GM12864 (cell line): ENCODE measurements around the gene CRACDL.

Experiments
- DNase-seq: peaks from one replicate; pipeline ENCODE4 v3.0.0-alpha.2; 2011; ENCODE audit warnings: low read depth
- H3K4me3 ChIP-seq: 2 replicates; pipeline ENCODE4 v1.5.1; 2011; ENCODE audit warnings: mild to moderate bottlenecking, low read depth, low read length, control low read depth
- TF ChIP-seq, protein P1 (sequence below): IDR thresholded peaks from 2 replicates; pipeline ENCODE4 v1.5.1; 2011; ENCODE audit warnings: low read depth, mild to moderate bottlenecking, moderate library complexity, low read length, control low read depth, inconsistent platforms; ENCODE audit errors: missing control alignments

The CRACDL gene

DNA sequence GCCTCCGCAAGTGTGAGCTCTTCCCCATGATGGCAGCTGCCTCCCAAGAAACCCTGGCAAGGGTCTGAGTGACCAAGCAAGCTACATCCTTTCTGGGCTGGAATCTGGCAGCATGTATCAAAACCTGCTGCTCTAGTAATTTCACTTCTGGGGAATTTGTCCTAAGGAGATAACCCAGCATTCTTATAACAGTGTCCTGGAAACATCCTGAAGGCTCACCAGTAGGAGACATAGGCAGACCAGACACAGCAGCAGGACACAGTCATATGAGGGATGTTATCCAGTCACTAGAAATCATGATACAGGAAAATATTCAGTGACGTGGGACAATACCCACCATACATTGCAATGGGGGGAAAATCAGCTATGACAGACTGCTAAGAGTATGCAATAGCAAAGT lies 64.5 kb downstream of the CRACDL start:
- H3K4me3 ChIP-seq: no peak overlapping the region
- DNase-seq: no peak
- TF ChIP-seq, protein P1, sequence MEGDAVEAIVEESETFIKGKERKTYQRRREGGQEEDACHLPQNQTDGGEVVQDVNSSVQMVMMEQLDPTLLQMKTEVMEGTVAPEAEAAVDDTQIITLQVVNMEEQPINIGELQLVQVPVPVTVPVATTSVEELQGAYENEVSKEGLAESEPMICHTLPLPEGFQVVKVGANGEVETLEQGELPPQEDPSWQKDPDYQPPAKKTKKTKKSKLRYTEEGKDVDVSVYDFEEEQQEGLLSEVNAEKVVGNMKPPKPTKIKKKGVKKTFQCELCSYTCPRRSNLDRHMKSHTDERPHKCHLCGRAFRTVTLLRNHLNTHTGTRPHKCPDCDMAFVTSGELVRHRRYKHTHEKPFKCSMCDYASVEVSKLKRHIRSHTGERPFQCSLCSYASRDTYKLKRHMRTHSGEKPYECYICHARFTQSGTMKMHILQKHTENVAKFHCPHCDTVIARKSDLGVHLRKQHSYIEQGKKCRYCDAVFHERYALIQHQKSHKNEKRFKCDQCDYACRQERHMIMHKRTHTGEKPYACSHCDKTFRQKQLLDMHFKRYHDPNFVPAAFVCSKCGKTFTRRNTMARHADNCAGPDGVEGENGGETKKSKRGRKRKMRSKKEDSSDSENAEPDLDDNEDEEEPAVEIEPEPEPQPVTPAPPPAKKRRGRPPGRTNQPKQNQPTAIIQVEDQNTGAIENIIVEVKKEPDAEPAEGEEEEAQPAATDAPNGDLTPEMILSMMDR: no peak

DNA sequence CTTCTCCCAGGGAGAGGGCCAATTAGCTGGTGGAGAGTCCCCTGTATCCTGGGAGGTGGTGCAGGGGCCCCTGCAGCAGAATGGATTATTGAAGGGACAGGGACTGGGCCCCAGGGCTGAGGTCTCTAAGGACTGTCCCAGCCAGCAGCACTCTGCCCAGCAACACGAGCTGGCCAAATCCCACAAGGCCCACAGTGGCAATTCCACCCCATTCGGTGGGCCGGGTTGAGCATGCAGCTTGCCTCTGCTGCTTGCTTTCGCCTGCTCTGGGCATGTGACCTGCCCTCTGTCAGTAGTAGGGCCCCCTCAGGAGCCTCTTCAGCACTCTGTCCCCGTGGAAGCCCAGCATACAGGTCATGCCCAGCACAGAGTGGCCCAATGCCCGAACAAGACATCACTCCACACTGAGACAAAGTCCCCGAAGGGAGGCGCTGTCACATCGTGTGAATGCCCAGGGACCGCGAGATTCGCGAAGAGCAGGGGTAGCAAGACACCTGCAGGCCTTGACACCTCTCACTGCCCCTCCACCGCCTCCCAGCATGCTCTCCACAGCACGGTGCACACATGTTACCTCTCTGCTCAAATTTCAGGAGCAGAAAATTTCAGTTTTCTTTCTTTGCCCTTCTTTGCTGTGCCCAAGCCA lies 65.4 kb downstream of the CRACDL start:
- no peak overlapping the region for H3K4me3 ChIP-seq
- DNase-seq: no peak
- TF ChIP-seq, protein P1: no peak

DNA sequence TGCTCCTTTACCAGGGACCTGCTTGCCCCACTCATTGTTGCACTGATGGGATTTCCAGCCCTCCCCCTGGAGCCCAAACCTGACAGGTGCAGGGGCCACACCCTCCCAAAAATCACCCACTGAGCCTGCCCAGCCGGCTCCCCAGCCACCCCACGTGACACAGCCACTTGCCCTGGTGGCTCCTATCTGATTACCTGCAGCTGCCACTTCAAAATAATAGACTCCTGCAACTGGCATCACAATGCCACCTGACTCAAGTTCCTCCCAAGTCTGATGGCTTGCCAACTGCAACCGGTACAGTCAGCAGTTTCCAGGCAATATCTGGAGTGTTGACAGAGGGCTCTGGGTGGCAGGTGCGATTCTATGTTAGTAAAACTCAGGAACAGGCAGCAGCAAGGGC lies 66.2 kb downstream of the CRACDL start:
- TF ChIP-seq, protein P1: no peak
- no peak for DNase-seq

DNA sequence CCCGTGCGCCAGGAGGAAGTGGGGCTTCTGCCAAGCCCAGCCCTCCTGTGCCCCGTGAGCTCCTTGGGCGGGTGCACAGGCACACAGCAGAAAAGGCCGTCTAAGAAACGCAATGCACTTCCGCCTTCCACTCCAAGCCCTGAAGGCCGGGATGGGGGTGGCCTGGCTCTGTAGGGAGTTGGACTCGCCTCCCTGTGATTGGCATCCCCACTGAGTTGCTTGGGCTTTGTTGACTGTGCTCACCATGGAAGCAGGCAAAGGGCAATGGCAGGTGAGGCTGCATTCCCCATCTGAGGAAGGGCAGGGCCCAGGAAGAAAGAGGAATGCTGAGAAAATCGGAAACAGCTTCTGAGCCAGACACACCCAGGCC lies 66.8 kb downstream of the CRACDL start:
- TF ChIP-seq, protein P1: no peak
- H3K4me3 ChIP-seq: no peak overlapping the region
- no peak for DNase-seq

More for the DNA sequence above, 66.2 kb downstream of the CRACDL start:
- no peak overlapping the region for H3K4me3 ChIP-seq

DNA sequence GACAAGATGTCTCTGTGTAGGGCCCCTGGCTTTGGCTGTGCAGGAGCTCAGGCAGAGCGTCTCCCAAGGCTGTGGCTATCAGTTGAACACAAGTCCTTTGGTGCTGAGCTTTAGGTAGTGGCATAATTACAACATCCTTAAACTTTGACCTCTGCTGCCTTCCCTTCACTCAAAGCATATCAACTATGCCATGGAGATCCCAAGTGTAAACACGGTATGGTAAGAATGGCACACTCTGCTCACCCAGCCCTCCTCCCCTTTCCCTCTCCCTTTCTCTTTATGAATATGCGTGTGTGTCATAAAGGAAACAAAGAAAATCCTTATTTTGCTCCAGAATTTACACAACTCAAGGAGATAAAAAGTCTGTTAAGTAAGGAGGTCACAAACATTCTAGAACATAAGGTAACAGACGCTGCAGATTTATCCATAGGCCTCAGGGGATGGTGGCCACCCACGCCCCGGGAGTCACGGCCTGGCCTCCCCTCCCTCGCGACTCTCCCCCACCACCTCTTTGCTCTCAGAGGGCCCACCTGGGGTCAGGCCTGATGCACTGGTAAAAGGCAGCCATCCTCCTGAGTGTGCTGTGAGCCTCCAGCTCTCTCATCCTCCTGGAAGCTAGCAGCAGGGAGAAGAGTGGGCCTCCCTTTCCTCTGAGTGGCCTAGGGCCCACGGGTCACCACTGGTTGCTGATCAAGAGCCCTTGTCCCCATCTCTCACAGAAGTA lies 67.3 kb downstream of the CRACDL start:
- no peak overlapping the region for H3K4me3 ChIP-seq
- no peak for DNase-seq
- TF ChIP-seq, protein P1: no peak

DNA sequence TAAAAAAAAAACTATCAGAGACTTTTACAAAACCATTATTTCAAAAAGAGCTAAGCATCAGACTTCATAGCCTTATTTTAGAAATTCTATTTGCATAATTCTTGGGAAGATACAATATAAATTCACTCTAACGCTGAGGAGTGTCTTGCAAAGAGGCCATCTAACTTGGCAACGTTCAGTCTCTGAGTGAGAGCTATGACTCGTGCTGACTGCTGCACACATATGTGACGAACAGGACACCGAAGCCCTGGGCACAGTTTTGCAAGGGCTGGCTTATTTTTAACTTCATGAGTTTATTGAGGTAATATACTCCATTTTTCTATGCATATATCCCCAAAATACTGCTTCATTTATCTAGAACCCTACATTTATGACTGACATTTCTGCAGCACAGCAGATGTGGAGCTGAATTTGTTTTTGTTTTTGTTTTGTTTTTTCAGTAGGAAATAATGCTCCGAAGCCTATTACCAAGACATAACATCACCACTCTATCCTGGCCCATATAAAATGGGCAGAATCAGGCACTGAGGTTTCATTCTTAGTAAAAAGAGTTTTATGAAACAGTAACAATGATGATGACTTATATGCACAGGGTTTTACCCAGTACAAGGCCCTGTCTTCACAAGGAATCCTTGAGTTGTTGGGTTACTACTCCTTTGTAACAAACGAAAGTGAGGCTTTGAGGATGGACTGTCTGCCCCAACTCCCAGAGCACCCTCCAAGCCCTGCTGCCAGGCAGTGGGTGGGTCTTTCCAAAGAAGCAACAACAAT lies 68.3 kb downstream of the CRACDL start:
- no peak for DNase-seq
- TF ChIP-seq, protein P1: no peak

More for the DNA sequence above, 68.3 kb downstream of the CRACDL start:
- H3K4me3 ChIP-seq: no peak overlapping the region
